GM10248 (cell line): Measurements from ENCODE around the gene GRAMD4.

Experiments
- CTCF ChIA-PET: fragments of 300-600 bp; sonication (Branson Sonifier 250); formaldehyde crosslinking; extraction: SDS; loops from one replicate; lab custom pipeline; 2021; ENCODE audit warnings: antibody characterized with exemption; lab: Yijun Ruan, JAX
- POLR2A ChIA-PET: fragments of 350-650 bp; sonication (Branson Sonifier 250); formaldehyde crosslinking; extraction: SDS; loops from one replicate; lab custom pipeline; 2020; ENCODE audit warnings: antibody characterized with exemption; lab: Yijun Ruan, JAX
- DNase-seq: peaks from one replicate; pipeline ENCODE4 v3.0.0; 2012; ENCODE audit errors: extremely low spot score
- CTCF ChIP-seq: IDR thresholded peaks from 2 replicates; pipeline ENCODE4 v1.5.1; 2012; ENCODE audit warnings: mild to moderate bottlenecking, low read depth; ENCODE audit errors: extremely low read depth, missing control alignments, control extremely low read depth

The GRAMD4 gene

DNA sequence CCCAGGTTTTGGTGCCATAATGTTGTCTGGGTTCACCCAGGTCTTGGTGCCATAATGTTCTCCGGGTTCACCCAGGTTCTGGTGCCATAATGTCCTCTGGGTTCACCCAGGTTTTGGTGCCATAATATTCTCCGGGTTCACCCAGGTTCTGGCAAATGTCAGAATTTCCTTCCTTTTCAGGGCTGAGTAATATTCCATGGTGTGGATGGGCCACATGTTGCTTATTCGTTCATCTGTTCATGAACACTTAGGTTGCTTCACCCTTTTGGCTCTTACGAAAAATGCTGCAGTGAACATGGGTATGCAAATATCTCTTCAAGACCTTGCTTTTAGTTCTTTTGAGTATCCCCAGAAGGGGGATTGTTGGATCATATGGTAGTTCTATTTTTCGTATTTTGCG is 15.1 kb upstream of the GRAMD4 start:
- POLR2A ChIA-PET = no interaction called here
- TF ChIP-seq CTCF = no peak
- DNase-seq = no peak
- CTCF ChIA-PET = no interaction called here

GRCh38 chr22:46606886-46607285 is 13.3 kb upstream of the GRAMD4 start:
- CTCF ChIA-PET = no interaction called here
- no peak for DNase-seq
- POLR2A ChIA-PET = no interaction called here
- no peak for TF ChIP-seq CTCF

DNA sequence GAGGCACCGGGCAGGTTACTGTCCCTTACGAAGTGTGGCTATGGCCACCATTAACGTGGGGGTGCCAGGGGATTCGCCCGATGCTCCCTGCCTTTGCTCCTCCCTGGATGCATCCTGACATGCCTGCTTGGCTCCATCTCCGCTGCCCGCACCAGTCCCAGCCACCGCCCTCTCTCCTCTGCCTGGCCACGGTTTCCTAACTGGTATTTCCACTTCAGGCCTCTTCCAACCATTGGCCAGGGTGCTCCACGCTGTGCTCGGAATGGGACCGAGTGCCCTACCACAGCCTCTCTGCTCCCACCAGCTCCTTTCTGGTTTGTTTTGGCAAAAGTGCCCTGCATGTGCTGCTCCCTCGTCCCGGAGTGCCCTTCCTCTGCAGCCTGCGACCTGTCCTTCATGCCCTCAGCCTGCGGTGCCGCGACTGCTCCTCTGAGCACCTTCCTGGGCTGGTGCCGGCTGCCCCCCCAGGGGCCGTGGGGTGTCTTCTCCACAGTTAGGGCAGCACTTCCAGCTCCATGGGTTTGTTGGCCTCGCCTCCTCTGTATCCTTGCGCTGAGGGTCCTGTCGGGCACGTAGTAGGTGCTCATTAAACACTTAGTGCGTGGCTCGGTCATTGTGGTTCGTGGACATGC is 12.6 kb upstream of the GRAMD4 start:
- ChIA-PET CTCF (interaction anchor here (0.6 kb wide), 1 partner anchor 1304 kb away, joined by 3 read pairs; no protein-coding TSS in a partner anchor), POLR2A (no interaction called here)
- no peak for TF ChIP-seq CTCF
- no peak for DNase-seq

GRCh38 chr22:46609175-46609690 is 11.0 kb upstream of the GRAMD4 start:
- DNase-seq = no peak
- ChIA-PET POLR2A (interaction anchor here (0.5 kb wide), 1 partner anchor 10 kb away, joined by 6 read pairs; no protein-coding TSS in a partner anchor), CTCF (no interaction called here)
- no peak for TF ChIP-seq CTCF

- CTCF ChIA-PET = no interaction called here
- POLR2A ChIA-PET = no interaction called here
- DNase-seq = no peak
- no peak for TF ChIP-seq CTCF
Observed at GRCh38 chr22:46609724-46610201, 10.4 kb upstream of the GRAMD4 start.

GRCh38 chr22:46610356-46610755 is 9.8 kb upstream of the GRAMD4 start:
- ChIA-PET CTCF (no interaction called here), POLR2A (no interaction called here)
- DNase-seq = no peak
- no peak for TF ChIP-seq CTCF
